HepG2 (cell line): ENCODE data around the gene MDFIC. TPM values are rescaled to one million over a fixed set of nuclear protein-coding genes. Genes with fewer than 3 reads are reported as not detected.

Experiments used
- ATAC-seq: fragments of 200-7000 bp; cut with Tn5 transposase; 3 replicates; pipeline ENCODE4 v1.9.1; 2020; ENCODE audit warnings: mild to moderate bottlenecking, moderate library complexity
- BruUV-seq: library from RNA; stranded (reverse); fragments of 400-500 nt; replicated peaks from 2 replicates; lab custom pipeline; 2021; lab: Mats Ljungman, UMichigan
- CTCF ChIA-PET: fragments of 300-600 bp; formaldehyde crosslinking; extraction: SDS; loops from one replicate; lab custom pipeline; 2021; ENCODE audit warnings: low total read pairs, inconsistent platforms, low intra/inter-chr PET ratio; lab: Yijun Ruan, JAX
- POLR2A ChIA-PET: fragments of 350-600 bp; sonication (Branson Sonifier 250); formaldehyde crosslinking; loops from one replicate; lab custom pipeline; 2020; ENCODE audit warnings: antibody characterized with exemption, inconsistent platforms; lab: Yijun Ruan, JAX
- DNase-seq: peaks from one replicate; pipeline ENCODE4 v3.0.0-alpha.2; 2015; ENCODE audit warnings: low spot score
- FAIRE-seq: peaks from 3 replicates; lab custom pipeline; 2011; peaks lifted over from hg19 to GRCh38; lab: Jason Lieb, UNC
- H2AFZ ChIP-seq: one replicate; pipeline ENCODE4 v1.6.1; 2011; ENCODE audit warnings: low read length, inconsistent platforms
- H3K27ac ChIP-seq: fragments of 300-600 bp; 3 replicates; pipeline ENCODE4 v1.8.0; 2011; ENCODE audit warnings: mixed run types, mild to moderate bottlenecking, mixed read lengths, low read length, inconsistent platforms; ENCODE audit not compliant: insufficient read depth; ENCODE audit errors: extremely low read length
- H3K27me3 ChIP-seq, 2 experiments: fragments of 200-600 bp in 1 of 2; 2 replicates in 1 of 2; 3 replicates in 1 of 2; pipeline versions ENCODE4 v1.6.0 to v1.8.0; 2011; ENCODE audit warnings: low read length in 2 of 2, mild to moderate bottlenecking in 2 of 2, moderate library complexity in 2 of 2, inconsistent platforms in 1 of 2; ENCODE audit not compliant: insufficient read depth in 2 of 2, control insufficient read depth in 1 of 2
- H3K36me3 ChIP-seq, 2 experiments: fragments of 200-600 bp in 1 of 2; replicated peaks in 1 of 2; 2 replicates in 1 of 2; 3 replicates in 1 of 2; pipeline versions ENCODE4 v1.5.1 to v1.8.0; 2011; ENCODE audit warnings: low read length in 2 of 2, inconsistent platforms in 1 of 2; ENCODE audit not compliant: insufficient read depth in 2 of 2, control insufficient read depth in 1 of 2
- H3K4me1 ChIP-seq: 2 replicates; pipeline ENCODE4 v1.5.1; 2012; ENCODE audit warnings: low read length, inconsistent platforms; ENCODE audit not compliant: insufficient read depth
- H3K4me2 ChIP-seq: 2 replicates; pipeline ENCODE4 v1.6.0; 2011; ENCODE audit warnings: low read depth, low read length, inconsistent platforms
- H3K4me3 ChIP-seq, 3 experiments: fragments of 200-600 bp in 1 of 3; sonication (generic), shearing (Covaris generic) in 1 of 3; replicated peaks in 1 of 3; 2 replicates each; pipeline ENCODE4 v1.5.1; 2011 to 2016; ENCODE audit warnings: low read length in 3 of 3, inconsistent platforms in 2 of 3, low read depth in 2 of 3, mild to moderate bottlenecking in 2 of 3, control low read depth in 1 of 3, mixed read lengths in 1 of 3; ENCODE audit not compliant: insufficient read depth in 1 of 3
- H3K79me2 ChIP-seq: one replicate; pipeline ENCODE4 v1.6.1; 2011; ENCODE audit warnings: low read length, inconsistent platforms; ENCODE audit not compliant: insufficient read depth
- H3K9ac ChIP-seq: 2 replicates; pipeline ENCODE4 v1.6.0; 2011; ENCODE audit warnings: mild to moderate bottlenecking, low read depth, low read length, inconsistent platforms; ENCODE audit not compliant: insufficient read depth
- H3K9me3 ChIP-seq: 2 replicates; pipeline ENCODE4 v1.5.1; 2012; ENCODE audit warnings: mild to moderate bottlenecking, low read length
- H4K20me1 ChIP-seq: 2 replicates; pipeline ENCODE4 v1.6.0; 2011; ENCODE audit warnings: inconsistent platforms, mild to moderate bottlenecking, low read length, moderate library complexity; ENCODE audit not compliant: insufficient read depth
- EEA1 ChIP-seq: sonication (generic); formaldehyde crosslinking; IDR thresholded peaks from 2 replicates; pipeline ENCODE4 v1.5.1; 2020; ENCODE audit warnings: mild to moderate bottlenecking, missing genetic modification reagents, borderline replicate concordance
- EZH2 ChIP-seq: conservative IDR thresholded peaks from 2 replicates; pipeline ENCODE4 v1.6.1; 2012; ENCODE audit warnings: mild to moderate bottlenecking, low read depth, low read length, moderate library complexity
- FOXK2 ChIP-seq: fragments of 450-650 bp; IDR thresholded peaks from 2 replicates; pipeline ENCODE4 v1.6.1; 2016
- GZF1 ChIP-seq: sonication (generic); formaldehyde crosslinking; IDR thresholded peaks from 2 replicates; pipeline ENCODE4 v1.5.1; 2020; ENCODE audit warnings: mild to moderate bottlenecking, missing genetic modification reagents
- KLF12 ChIP-seq: sonication (generic); formaldehyde crosslinking; IDR thresholded peaks from 2 replicates; pipeline ENCODE4 v1.4.0; 2020; ENCODE audit warnings: missing genetic modification reagents, borderline replicate concordance
- MIER3 ChIP-seq: IDR thresholded peaks from 2 replicates; pipeline ENCODE4 v1.6.1; 2016; ENCODE audit warnings: missing compliant biosample characterization, borderline replicate concordance
- RXRA ChIP-seq: sonication (generic); formaldehyde crosslinking; IDR thresholded peaks from 2 replicates; pipeline ENCODE4 v1.5.1; 2020; ENCODE audit warnings: missing genetic modification reagents
- SPEN ChIP-seq: sonication (generic); formaldehyde crosslinking; IDR thresholded peaks from 2 replicates; pipeline ENCODE4 v1.5.1; 2020; ENCODE audit warnings: low read depth, mild to moderate bottlenecking, missing genetic modification reagents
- SSRP1 ChIP-seq: IDR thresholded peaks from 2 replicates; pipeline ENCODE4 v1.6.1; 2016; ENCODE audit warnings: control low read depth
- ZNF234 ChIP-seq: sonication (generic); formaldehyde crosslinking; conservative IDR thresholded peaks from 2 replicates; pipeline ENCODE4 v1.5.1; 2020; ENCODE audit warnings: mild to moderate bottlenecking, missing genetic modification reagents
- WGBS: methylation state at CpG from one replicate; pipeline ENCODE4 v1.1.6; 2017; ENCODE audit warnings: low lambda C conversion rate; 5-methylcytosine and 5-hydroxymethylcytosine counted together
- in situ Hi-C: cut with HindIII; loops from 2 replicates; pipeline ENCODE4 v1.10.0; 2017; ENCODE audit warnings: low pct_unique_long_range_greater_than_20kb; ENCODE audit not compliant: extremely low pct_ligation_motif_present
- intact Hi-C: fragments of 100-400 bp; cut with micrococcal nuclease; formaldehyde crosslinking; loops from one replicate; pipeline ENCODE4 v1.10.0; 2022; ENCODE audit not compliant: unreplicated experiment
- polyA plus RNA-seq, 8 experiments: library from polyadenylated mRNA; depleted of rRNA in 3 of 8; stranded (reverse) in 7 of 8; unstranded in 1 of 8; fragments of >200 nt; fragmentation: Illumina TruSeq in 4 of 8; extraction: Trizol in 4 of 8; gene quantifications; 2 replicates each; pipeline versions ENCODE4 v1.2.1 to v1.2.3, GENCODE V29; 2011 to 2016; ENCODE audit warnings: low read depth in 4 of 8, missing spikeins in 1 of 8, mixed read lengths in 1 of 8; ENCODE audit not compliant: insufficient read depth in 1 of 8
- total RNA-seq, 5 experiments: library from RNA; depleted of rRNA; stranded (reverse); fragments of >200 nt; fragmentation: Illumina TruSeq; extraction: Trizol; gene quantifications; 2 replicates each; pipeline ENCODE4 v1.2.3, GENCODE V29; 2016; ENCODE audit warnings: low read depth in 1 of 5
- TF ChIP-seq, protein P1 (sequence below): sonication (generic); formaldehyde crosslinking; conservative IDR thresholded peaks from 2 replicates; pipeline ENCODE4 v1.5.0; 2020; ENCODE audit warnings: missing genetic modification reagents

Gene MDFIC
- total and polyA plus RNA-seq, 2 of the 13 experiments (the other 11 are each of a cell fraction or from before 2014, with no cell fraction given) = 0.13 TPM; not detected in 1

- TF ChIP-seq RXRA (CRISPR knock-in tag) (no peak), SSRP1 (CRISPR knock-in tag) (no peak), SPEN (CRISPR knock-in tag) (no peak), FOXK2 (no peak), KLF12 (no peak), EEA1 (CRISPR knock-in tag) (no peak), GZF1 (CRISPR knock-in tag) (no peak), ZNF234 (CRISPR knock-in tag) (no peak), EZH2 (no peak), MIER3 (CRISPR knock-in tag) (no peak)
- TF ChIP-seq, protein P1, sequence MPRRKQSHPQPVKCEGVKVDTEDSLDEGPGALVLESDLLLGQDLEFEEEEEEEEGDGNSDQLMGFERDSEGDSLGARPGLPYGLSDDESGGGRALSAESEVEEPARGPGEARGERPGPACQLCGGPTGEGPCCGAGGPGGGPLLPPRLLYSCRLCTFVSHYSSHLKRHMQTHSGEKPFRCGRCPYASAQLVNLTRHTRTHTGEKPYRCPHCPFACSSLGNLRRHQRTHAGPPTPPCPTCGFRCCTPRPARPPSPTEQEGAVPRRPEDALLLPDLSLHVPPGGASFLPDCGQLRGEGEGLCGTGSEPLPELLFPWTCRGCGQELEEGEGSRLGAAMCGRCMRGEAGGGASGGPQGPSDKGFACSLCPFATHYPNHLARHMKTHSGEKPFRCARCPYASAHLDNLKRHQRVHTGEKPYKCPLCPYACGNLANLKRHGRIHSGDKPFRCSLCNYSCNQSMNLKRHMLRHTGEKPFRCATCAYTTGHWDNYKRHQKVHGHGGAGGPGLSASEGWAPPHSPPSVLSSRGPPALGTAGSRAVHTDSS (CRISPR knock-in tag) = no peak
- no peak overlapping the region for H3K4me3 ChIP-seq
- no peaks in the 10 kb centered on the region for H3K4me1 ChIP-seq
- no peak overlapping the region for H3K9ac ChIP-seq
- no peak overlapping the region for H3K27ac ChIP-seq
- ChIA-PET POLR2A (no interaction called here), CTCF (no interaction called here)
- H3K4me2 ChIP-seq = no peak overlapping the region
- intact Hi-C loops = no loop called here
- H2AFZ ChIP-seq = no peak overlapping the region
- H3K9me3 ChIP-seq = no peaks in the 10 kb centered on the region
- H3K79me2 ChIP-seq = no peaks in the 10 kb centered on the region
- no TSS peak for BruUV-seq
- ATAC-seq (no peak), FAIRE-seq (no peak), DNase-seq (no peak)
- H3K27me3 ChIP-seq = no peaks in the 10 kb centered on the region; a peak in 1 of 5 replicates
- H3K36me3 ChIP-seq = no peaks in the 10 kb centered on the region
- no peaks in the 10 kb centered on the region for H4K20me1 ChIP-seq
- 32% methylated on average over 5 of the region's 5 CpGs for WGBS
- in situ Hi-C loops = no loop called here
These were observed 138.4 kb downstream of the MDFIC start for GRCh38 chr7:115060095-115060870.
